Astrocyte (in vitro differentiated cells and primary cell): ENCODE data around the gene BCAT1. TPM values are rescaled to one million over a fixed set of nuclear protein-coding genes. Genes with fewer than 3 reads are reported as not detected.

Experiments
- DNase-seq: peaks from one replicate; pipeline ENCODE4 v3.0.0-alpha.2; 2010; ENCODE audit warnings: low read depth
- FAIRE-seq: peaks from 2 replicates; lab custom pipeline; 2011; peaks lifted over from hg19 to GRCh38; lab: Jason Lieb, UNC
- H2AFZ ChIP-seq: 2 replicates; pipeline ENCODE4 v1.6.0; 2012; ENCODE audit warnings: low read depth, low read length, inconsistent platforms
- H3K27ac ChIP-seq: 2 replicates; pipeline ENCODE4 v1.5.1; 2011; ENCODE audit warnings: low read depth, low read length, inconsistent platforms
- H3K27me3 ChIP-seq: 2 replicates; pipeline ENCODE4 v1.6.0; 2011; ENCODE audit warnings: low read length, inconsistent platforms; ENCODE audit not compliant: insufficient read depth
- H3K36me3 ChIP-seq: 2 replicates; pipeline ENCODE4 v1.5.1; 2011; ENCODE audit warnings: low read length, inconsistent platforms; ENCODE audit not compliant: insufficient read depth
- H3K4me1 ChIP-seq: 2 replicates; pipeline ENCODE4 v1.5.1; 2011; ENCODE audit warnings: low read length, inconsistent platforms; ENCODE audit not compliant: insufficient read depth
- H3K4me2 ChIP-seq: 2 replicates; pipeline ENCODE4 v1.6.0; 2012; ENCODE audit warnings: low read length, inconsistent platforms
- H3K4me3 ChIP-seq: 2 replicates; pipeline ENCODE4 v1.5.1; 2011; ENCODE audit warnings: low read depth, mild to moderate bottlenecking, low read length, inconsistent platforms; ENCODE audit not compliant: insufficient read depth
- H3K79me2 ChIP-seq: 2 replicates; pipeline ENCODE4 v1.6.0; 2012; ENCODE audit warnings: mild to moderate bottlenecking, low read length, inconsistent platforms; ENCODE audit not compliant: insufficient read depth
- H3K9ac ChIP-seq: 2 replicates; pipeline ENCODE4 v1.6.0; 2012; ENCODE audit warnings: mild to moderate bottlenecking, low read length, inconsistent platforms
- H3K9me3 ChIP-seq: 2 replicates; pipeline ENCODE4 v1.5.1; 2012; ENCODE audit warnings: low read depth, mild to moderate bottlenecking, low read length, inconsistent platforms; ENCODE audit not compliant: insufficient read depth
- H4K20me1 ChIP-seq: 2 replicates; pipeline ENCODE4 v1.6.0; 2012; ENCODE audit warnings: low read length, inconsistent platforms; ENCODE audit not compliant: insufficient read depth
- H3K27ac Mint-ChIP-seq: one replicate; pipeline ENCODE4 v1.8.0; 2021; ENCODE audit warnings: mild to moderate bottlenecking, mixed read lengths; ENCODE audit not compliant: unreplicated experiment
- H3K27me3 Mint-ChIP-seq: one replicate; pipeline ENCODE4 v1.8.0; 2021; ENCODE audit warnings: low read depth, mixed read lengths; ENCODE audit not compliant: unreplicated experiment
- H3K36me3 Mint-ChIP-seq: one replicate; pipeline ENCODE4 v1.8.0; 2021; ENCODE audit warnings: low read depth, mixed read lengths; ENCODE audit not compliant: unreplicated experiment
- H3K4me1 Mint-ChIP-seq: one replicate; pipeline ENCODE4 v1.8.0; 2021; ENCODE audit warnings: low read depth, mixed read lengths; ENCODE audit not compliant: unreplicated experiment
- H3K4me3 Mint-ChIP-seq: one replicate; pipeline ENCODE4 v1.8.0; 2021; ENCODE audit warnings: mild to moderate bottlenecking, moderate library complexity, mixed read lengths; ENCODE audit not compliant: unreplicated experiment
- H3K9me3 Mint-ChIP-seq: one replicate; pipeline ENCODE4 v1.8.0; 2021; ENCODE audit warnings: mild to moderate bottlenecking, mixed read lengths; ENCODE audit not compliant: unreplicated experiment
- EZH2 ChIP-seq: IDR thresholded peaks from 2 replicates; pipeline ENCODE4 v1.6.1; 2012; ENCODE audit warnings: mild to moderate bottlenecking, low read length, inconsistent platforms; ENCODE audit not compliant: insufficient read depth
- total RNA-seq: library from RNA; stranded (reverse); gene quantifications from 2 replicates; pipeline ENCODE4 v1.2.1, GENCODE V29; 2021
- TF ChIP-seq, protein P1 (sequence below): IDR thresholded peaks from 2 replicates; pipeline ENCODE4 v1.5.1; 2011; ENCODE audit warnings: low read depth, mild to moderate bottlenecking, inconsistent platforms, low read length, moderate library complexity; ENCODE audit not compliant: insufficient read depth

Gene BCAT1
- total RNA-seq, 1 donor from 2014 or later: 476 TPM

GRCh38 chr12:24806386-24806785 is 142.5 kb downstream of the BCAT1 start:
- no peak overlapping the region for H3K27ac ChIP-seq
- no peak overlapping the region for H3K4me2 ChIP-seq
- no peaks in the 10 kb centered on the region for H3K9me3 ChIP-seq
- H3K27me3 Mint-ChIP-seq: no peaks in the 10 kb centered on the region
- H3K9me3 Mint-ChIP-seq: peaks cover 1% of the 10 kb centered on the region
- no peak overlapping the region for H2AFZ ChIP-seq
- FAIRE-seq (no peak), DNase-seq (no peak)
- no peaks in the 10 kb centered on the region for H3K79me2 ChIP-seq
- no peaks in the 10 kb centered on the region for H3K4me1 ChIP-seq
- TF ChIP-seq EZH2: no peak
- TF ChIP-seq, protein P1, sequence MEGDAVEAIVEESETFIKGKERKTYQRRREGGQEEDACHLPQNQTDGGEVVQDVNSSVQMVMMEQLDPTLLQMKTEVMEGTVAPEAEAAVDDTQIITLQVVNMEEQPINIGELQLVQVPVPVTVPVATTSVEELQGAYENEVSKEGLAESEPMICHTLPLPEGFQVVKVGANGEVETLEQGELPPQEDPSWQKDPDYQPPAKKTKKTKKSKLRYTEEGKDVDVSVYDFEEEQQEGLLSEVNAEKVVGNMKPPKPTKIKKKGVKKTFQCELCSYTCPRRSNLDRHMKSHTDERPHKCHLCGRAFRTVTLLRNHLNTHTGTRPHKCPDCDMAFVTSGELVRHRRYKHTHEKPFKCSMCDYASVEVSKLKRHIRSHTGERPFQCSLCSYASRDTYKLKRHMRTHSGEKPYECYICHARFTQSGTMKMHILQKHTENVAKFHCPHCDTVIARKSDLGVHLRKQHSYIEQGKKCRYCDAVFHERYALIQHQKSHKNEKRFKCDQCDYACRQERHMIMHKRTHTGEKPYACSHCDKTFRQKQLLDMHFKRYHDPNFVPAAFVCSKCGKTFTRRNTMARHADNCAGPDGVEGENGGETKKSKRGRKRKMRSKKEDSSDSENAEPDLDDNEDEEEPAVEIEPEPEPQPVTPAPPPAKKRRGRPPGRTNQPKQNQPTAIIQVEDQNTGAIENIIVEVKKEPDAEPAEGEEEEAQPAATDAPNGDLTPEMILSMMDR: no peak
- H3K4me3 Mint-ChIP-seq: no peak overlapping the region
- peaks cover 7% of the 10 kb centered on the region for H3K36me3 Mint-ChIP-seq
- no peaks in the 10 kb centered on the region for H3K4me1 Mint-ChIP-seq
- no peak overlapping the region for H3K27ac Mint-ChIP-seq
- no peaks in the 10 kb centered on the region for H4K20me1 ChIP-seq
- H3K4me3 ChIP-seq: no peak overlapping the region
- H3K9ac ChIP-seq: no peak overlapping the region
- H3K27me3 ChIP-seq: no peaks in the 10 kb centered on the region
- no peaks in the 10 kb centered on the region for H3K36me3 ChIP-seq

DNA sequence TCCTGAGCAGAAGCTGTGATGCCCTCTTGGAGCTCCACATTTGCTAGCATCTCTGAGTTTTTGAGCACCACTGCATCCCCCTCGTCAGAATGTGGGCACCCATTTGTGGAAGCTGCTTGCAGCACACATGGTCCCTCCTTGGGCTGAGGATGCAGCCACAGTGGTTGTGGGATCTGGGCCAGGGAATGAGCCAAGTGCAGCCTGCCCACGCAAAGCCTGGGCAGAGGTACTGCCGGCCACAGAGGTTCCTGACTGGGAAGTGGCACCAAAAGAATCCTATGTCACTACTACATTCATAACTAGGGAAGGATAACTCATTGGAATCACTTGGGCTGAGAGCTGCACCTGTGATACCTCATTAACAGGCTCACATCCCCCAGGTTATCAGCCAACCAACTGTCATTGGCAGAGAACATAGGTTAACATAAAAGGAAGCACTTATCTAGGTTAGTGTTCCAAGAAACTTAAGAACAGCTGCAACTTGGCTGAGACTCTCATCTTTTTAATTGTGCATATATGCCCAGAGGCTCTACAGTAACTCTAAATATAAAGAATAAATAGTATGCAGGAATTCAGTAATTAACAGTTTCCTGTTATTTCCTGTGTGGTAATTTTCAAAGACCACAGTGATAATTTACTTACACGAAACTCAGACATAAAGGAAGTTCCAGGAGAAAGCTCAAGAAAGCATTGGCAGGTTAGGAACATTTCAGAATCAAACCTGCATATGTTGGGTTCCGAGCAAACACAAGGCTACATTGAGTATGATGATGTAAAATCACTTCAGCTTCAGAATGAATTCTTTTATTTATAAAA is 145.3 kb downstream of the BCAT1 start:
- H3K4me1 Mint-ChIP-seq: no peaks in the 10 kb centered on the region
- Histone ChIP-seq H3K79me2 (no peaks in the 10 kb centered on the region), H4K20me1 (no peaks in the 10 kb centered on the region), H3K36me3 (no peaks in the 10 kb centered on the region), H3K4me1 (no peaks in the 10 kb centered on the region), H3K9me3 (no peaks in the 10 kb centered on the region), H3K4me3 (no peak overlapping the region), H3K4me2 (no peak overlapping the region), H2AFZ (no peak overlapping the region), H3K9ac (no peak overlapping the region), H3K27ac (no peak overlapping the region), H3K27me3 (no peaks in the 10 kb centered on the region)
- no peak overlapping the region for H3K4me3 Mint-ChIP-seq
- no peaks in the 10 kb centered on the region for H3K27me3 Mint-ChIP-seq
- FAIRE-seq: no peak
- H3K27ac Mint-ChIP-seq: no peak overlapping the region
- no peak for DNase-seq
- H3K36me3 Mint-ChIP-seq: peaks cover 2% of the 10 kb centered on the region
- TF ChIP-seq, protein P1: no peak
- TF ChIP-seq EZH2: no peak
- H3K9me3 Mint-ChIP-seq: no peaks in the 10 kb centered on the region

DNA sequence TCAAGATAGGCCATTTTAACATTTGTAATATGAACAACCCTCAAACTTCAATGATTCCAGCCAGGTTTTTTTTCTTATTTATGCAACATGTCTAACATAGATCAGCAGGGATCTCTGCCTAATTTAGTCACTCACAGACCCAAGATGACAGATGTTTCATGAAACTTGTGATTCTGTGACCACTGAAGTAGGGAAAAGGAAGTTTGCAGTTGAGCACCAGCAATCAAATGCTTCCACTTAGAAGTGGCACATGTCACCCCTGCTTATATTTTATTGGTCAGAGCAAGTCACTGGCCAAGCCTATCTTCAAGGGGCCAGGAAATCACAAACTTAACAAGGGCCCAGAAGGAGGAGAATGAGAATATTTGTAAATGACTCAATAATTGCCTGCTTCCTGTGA is 150.6 kb downstream of the BCAT1 start:
- H3K4me2 ChIP-seq: no peak overlapping the region
- no peak overlapping the region for H3K27ac ChIP-seq
- no peaks in the 10 kb centered on the region for H3K4me1 ChIP-seq
- no peaks in the 10 kb centered on the region for H3K36me3 ChIP-seq
- no peaks in the 10 kb centered on the region for H3K4me1 Mint-ChIP-seq
- H3K27me3 Mint-ChIP-seq: no peaks in the 10 kb centered on the region
- no peak overlapping the region for H2AFZ ChIP-seq
- DNase-seq: no peak
- no peaks in the 10 kb centered on the region for H3K9me3 Mint-ChIP-seq
- no peaks in the 10 kb centered on the region for H3K79me2 ChIP-seq
- H3K9ac ChIP-seq: no peak overlapping the region
- no peak overlapping the region for H3K4me3 Mint-ChIP-seq
- FAIRE-seq: no peak
- no peaks in the 10 kb centered on the region for H4K20me1 ChIP-seq
- H3K36me3 Mint-ChIP-seq: no peaks in the 10 kb centered on the region
- H3K9me3 ChIP-seq: no peaks in the 10 kb centered on the region
- H3K4me3 ChIP-seq: no peak overlapping the region
- no peak overlapping the region for H3K27ac Mint-ChIP-seq
- no peaks in the 10 kb centered on the region for H3K27me3 ChIP-seq
- TF ChIP-seq, protein P1: no peak
- TF ChIP-seq EZH2: no peak
